ENCODE data around the gene MOCS3. TPM values are rescaled to one million over a fixed set of nuclear protein-coding genes. Genes with fewer than 3 reads are reported as not detected.
"Not testable (repeated sequence)": the region's sequence is repeated elsewhere in the genome, so short reads cannot be mapped to it uniquely, and the experiment has no call there.

Gene MOCS3
- total RNA-seq, 1 donor from 2014 or later = 2.8 TPM

GRCh38 chr20:50977066-50978021 is 18.7 kb downstream of the MOCS3 start:
- intact Hi-C loops (cut with micrococcal nuclease) = no loop called here
- H3K4me3 ChIP-seq = no peak overlapping the region
- peaks cover 64% of the 10 kb centered on the region for H3K27me3 ChIP-seq (ENCODE audit: low read depth)
- DNase-seq = no peak
- H3K4me1 ChIP-seq = peaks cover 6% of the 10 kb centered on the region
- no peaks in the 10 kb centered on the region for H3K36me3 ChIP-seq
- no peak for TF ChIP-seq CTCF (IDR thresholded peaks at IDR 0.05; ENCODE audit: borderline replicate concordance)
- H3K9me3 ChIP-seq (replicated peaks) = no peaks in the 10 kb centered on the region
- H3K27ac ChIP-seq (replicated peaks) = no peak overlapping the region

- peaks cover 73% of the 10 kb centered on the region for H3K27me3 ChIP-seq (ENCODE audit: low read depth)
- H3K9me3 ChIP-seq (replicated peaks); H3K4me3 ChIP-seq; intact Hi-C loops (cut with micrococcal nuclease); DNase-seq; H3K36me3 ChIP-seq; H3K27ac ChIP-seq (replicated peaks); H3K4me1 ChIP-seq: not testable (repeated sequence)
Measured at GRCh38 chr20:50978533-50978932, 19.9 kb downstream of the MOCS3 start.

GRCh38 chr20:50980071-50980681 is 21.6 kb downstream of the MOCS3 start:
- no peaks in the 10 kb centered on the region for H3K36me3 ChIP-seq
- no peak overlapping the region for H3K4me3 ChIP-seq
- peaks cover 89% of the 10 kb centered on the region for H3K27me3 ChIP-seq (ENCODE audit: low read depth)
- no peak for DNase-seq
- peaks cover 6% of the 10 kb centered on the region for H3K4me1 ChIP-seq
- intact Hi-C loops (cut with micrococcal nuclease) = loop anchor here (5.0 kb wide), 1 partner anchor 332 kb away; no protein-coding TSS in a partner anchor
- H3K9me3 ChIP-seq (replicated peaks) = no peaks in the 10 kb centered on the region
- H3K27ac ChIP-seq (replicated peaks) = no peak overlapping the region
- TF ChIP-seq CTCF (IDR thresholded peaks at IDR 0.05; ENCODE audit: borderline replicate concordance) = no peak

GRCh38 chr20:50980851-50981713 is 22.5 kb downstream of the MOCS3 start:
- TF ChIP-seq CTCF (IDR thresholded peaks at IDR 0.05; ENCODE audit: borderline replicate concordance) = peak; percentile 86
- DNase-seq = no peak
- H3K4me3 ChIP-seq = peak overlapping the region; percentile 30

GRCh38 chr20:50981714-50982048 is 23.1 kb downstream of the MOCS3 start:
- Histone ChIP-seq H3K9me3 (replicated peaks) (no peaks in the 10 kb centered on the region), H3K4me3 (no peak overlapping the region), H3K4me1 (peaks cover 6% of the 10 kb centered on the region), H3K36me3 (no peaks in the 10 kb centered on the region), H3K27ac (replicated peaks) (no peak overlapping the region), H3K27me3 (ENCODE audit: low read depth) (peaks cover 95% of the 10 kb centered on the region)
- DNase-seq = no peak
- no peak for TF ChIP-seq CTCF (IDR thresholded peaks at IDR 0.05; ENCODE audit: borderline replicate concordance)
- intact Hi-C loops (cut with micrococcal nuclease) = loop anchor here (5.0 kb wide), 1 partner anchor 331 kb away; no protein-coding TSS in a partner anchor

More at GRCh38 chr20:50980851-50981713, 22.5 kb downstream of the MOCS3 start:
- H3K4me1 ChIP-seq = peaks cover 6% of the 10 kb centered on the region
- H3K9me3 ChIP-seq (replicated peaks) = no peaks in the 10 kb centered on the region
- peaks cover 93% of the 10 kb centered on the region for H3K27me3 ChIP-seq (ENCODE audit: low read depth)
- H3K27ac ChIP-seq (replicated peaks) = no peak overlapping the region
- no peaks in the 10 kb centered on the region for H3K36me3 ChIP-seq
- intact Hi-C loops (cut with micrococcal nuclease) = loop anchor here (5.0 kb wide), 1 partner anchor 331 kb away; no protein-coding TSS in a partner anchor

Data from left ventricle myocardium inferior (tissue), 1 donor.